K562 (cell line): ENCODE measurements around the gene FBN1. TPM values are rescaled to one million over a fixed set of nuclear protein-coding genes. Genes with fewer than 3 reads are reported as not detected.

Source experiments
- ATAC-seq: fragments of 200-7000 bp; cut with Tn5 transposase; 3 replicates; pipeline ENCODE4 v1.9.1; 2020; ENCODE audit warnings: moderate library complexity
- BruUV-seq: library from RNA; stranded (reverse); fragments of 400-500 nt; replicated peaks from 2 replicates; lab custom pipeline; 2021; lab: Mats Ljungman, UMichigan
- CTCF ChIA-PET: fragments of 300-600 bp; formaldehyde crosslinking; extraction: SDS; loops from one replicate; lab custom pipeline; 2021; ENCODE audit warnings: low intra/inter-chr PET ratio; lab: Yijun Ruan, JAX
- POLR2A ChIA-PET: fragments of 300-600, 350-650 bp; sonication (Branson Sonifier 250); formaldehyde crosslinking; extraction: SDS; loops from one replicate; lab custom pipeline; 2021; ENCODE audit warnings: antibody characterized with exemption, inconsistent platforms; lab: Yijun Ruan, JAX
- DNase-seq, 4 experiments: peaks; one replicate each; pipeline versions ENCODE4 v3.0.0 to v3.0.0-alpha.2; 2011 to 2018; ENCODE audit warnings: low spot score in 3 of 4, mixed read lengths in 3 of 4; ENCODE audit errors: extremely low read depth in 1 of 4
- FAIRE-seq: peaks from 2 replicates; lab custom pipeline; 2011; peaks lifted over from hg19 to GRCh38; lab: Jason Lieb, UNC
- H2AFZ ChIP-seq: 2 replicates; pipeline ENCODE4 v1.6.0; 2011; ENCODE audit warnings: low read depth, low read length, control low read depth, inconsistent platforms
- H3K27ac ChIP-seq: fragments of 200-600 bp; 3 replicates; pipeline ENCODE4 v1.8.0; 2011; ENCODE audit warnings: low read depth, mild to moderate bottlenecking, control low read depth, inconsistent platforms, low read length, moderate library complexity, mixed read lengths; ENCODE audit errors: extremely low read depth
- H3K27me3 ChIP-seq, 2 experiments: fragments of 300-600 bp in 1 of 2; 2 replicates in 1 of 2; 3 replicates in 1 of 2; pipeline versions ENCODE4 v1.6.0 to v1.8.0; 2011; ENCODE audit warnings: inconsistent platforms in 2 of 2, low read length in 2 of 2, mild to moderate bottlenecking in 1 of 2, mixed read lengths in 1 of 2, moderate library complexity in 1 of 2; ENCODE audit not compliant: control insufficient read depth in 2 of 2, insufficient read depth in 2 of 2
- H3K36me3 ChIP-seq: fragments of 300-600 bp; 3 replicates; pipeline ENCODE4 v1.8.0; 2011; ENCODE audit warnings: mild to moderate bottlenecking, low read length, inconsistent platforms; ENCODE audit not compliant: control insufficient read depth, insufficient read depth
- H3K4me1 ChIP-seq, 2 experiments: fragments of 200-600 bp in 1 of 2; replicated peaks in 1 of 2; 2 replicates in 1 of 2; 3 replicates in 1 of 2; pipeline versions ENCODE4 v1.5.1 to v1.8.0; 2011; ENCODE audit warnings: inconsistent platforms in 2 of 2, low read length in 2 of 2, mild to moderate bottlenecking in 1 of 2, mixed read lengths in 1 of 2, moderate library complexity in 1 of 2; ENCODE audit not compliant: control insufficient read depth in 2 of 2, insufficient read depth in 2 of 2
- H3K4me2 ChIP-seq: 2 replicates; pipeline ENCODE4 v1.6.1; 2011; ENCODE audit warnings: low read length, control low read depth, inconsistent platforms, mixed read lengths; ENCODE audit not compliant: insufficient read depth
- H3K4me3 ChIP-seq: fragments of 200-600 bp; sonication (generic), shearing (Covaris generic); 2 replicates; pipeline ENCODE4 v1.5.1; 2016; ENCODE audit warnings: control low read depth, inconsistent platforms
- H3K79me2 ChIP-seq: fragments of 200-600 bp; 3 replicates; pipeline ENCODE4 v1.8.0; 2011; ENCODE audit warnings: low read length, inconsistent platforms; ENCODE audit not compliant: control insufficient read depth, insufficient read depth
- H3K9ac ChIP-seq, 2 experiments: 2 replicates each; pipeline versions ENCODE4 v1.6.0 to v1.6.1; 2011; ENCODE audit warnings: low read depth in 2 of 2, low read length in 2 of 2, control low read depth in 1 of 2, inconsistent platforms in 1 of 2, mild to moderate bottlenecking in 1 of 2, mixed read lengths in 1 of 2; ENCODE audit not compliant: insufficient read depth in 1 of 2
- H3K9me1 ChIP-seq: one replicate; pipeline ENCODE4 v1.6.0; 2011; ENCODE audit warnings: inconsistent platforms, mild to moderate bottlenecking, low read length, moderate library complexity; ENCODE audit not compliant: control insufficient read depth, insufficient read depth
- H3K9me3 ChIP-seq: replicated peaks from 2 replicates; pipeline ENCODE4 v1.5.1; 2011; ENCODE audit warnings: low read depth, low read length, inconsistent platforms; ENCODE audit not compliant: control insufficient read depth, insufficient read depth
- H4K20me1 ChIP-seq: replicated peaks from 2 replicates; pipeline ENCODE4 v1.6.1; 2011; ENCODE audit warnings: low read length, inconsistent platforms, mixed read lengths; ENCODE audit not compliant: control insufficient read depth, insufficient read depth
- ATF6 ChIP-seq: sonication (generic); formaldehyde crosslinking; IDR thresholded peaks from 2 replicates; pipeline ENCODE4 v1.4.0; 2020; ENCODE audit warnings: mild to moderate bottlenecking, missing genetic modification reagents
- CHD4 ChIP-seq: fragments of 200-600 bp; sonication (generic); IDR thresholded peaks from 3 replicates; pipeline ENCODE4 v1.6.1; 2012; ENCODE audit warnings: low read depth, mild to moderate bottlenecking, mixed read lengths, low read length, inconsistent platforms; ENCODE audit not compliant: insufficient read depth, insufficient replicate concordance, poor library complexity, severe bottlenecking
- FOSL1 ChIP-seq: fragments of 200-800 bp; sonication (Bioruptor generic); conservative IDR thresholded peaks from 2 replicates; pipeline ENCODE4 v1.6.1; 2016; ENCODE audit warnings: missing genetic modification characterization, missing compliant biosample characterization
- NCOA1 ChIP-seq: fragments of 450-650 bp; IDR thresholded peaks from 2 replicates; pipeline ENCODE4 v1.6.1; 2016; ENCODE audit warnings: low read depth
- NR3C1 ChIP-seq: sonication (generic); formaldehyde crosslinking; IDR thresholded peaks from 2 replicates; pipeline ENCODE4 v1.8.1; 2022; ENCODE audit warnings: missing genetic modification reagents
- RBM15 ChIP-seq: fragments of 200-400 bp; formaldehyde crosslinking; IDR thresholded peaks from 2 replicates; pipeline ENCODE4 v1.6.1; 2018; ENCODE audit warnings: mild to moderate bottlenecking, low read length, moderate library complexity; ENCODE audit not compliant: insufficient read depth
- SETDB1 ChIP-seq: IDR thresholded peaks from one replicate; pipeline ENCODE4 v1.6.1; 2012; ENCODE audit warnings: low read length, control low read depth, inconsistent platforms
- SIRT6 ChIP-seq: IDR thresholded peaks from one replicate; pipeline ENCODE4 v1.6.1; 2012; ENCODE audit warnings: low read depth, mild to moderate bottlenecking, control low read depth, inconsistent platforms, low read length, moderate library complexity
- SIX5 ChIP-seq, 2 experiments: IDR thresholded peaks; 2 replicates each; pipeline ENCODE4 v1.6.1; 2011; ENCODE audit warnings: low read length in 2 of 2, borderline replicate concordance in 1 of 2, low read depth in 1 of 2, mild to moderate bottlenecking in 1 of 2, moderate library complexity in 1 of 2; ENCODE audit not compliant: insufficient read depth in 1 of 2
- SPI1 ChIP-seq: IDR thresholded peaks from 2 replicates; pipeline ENCODE4 v1.6.1; 2011; ENCODE audit warnings: low read depth, low read length, control low read depth, borderline replicate concordance
- TAF1 ChIP-seq: IDR thresholded peaks from 2 replicates; pipeline ENCODE4 v1.6.1; 2011; ENCODE audit warnings: mild to moderate bottlenecking, low read length, moderate library complexity; ENCODE audit not compliant: insufficient read depth, control insufficient read depth, severe bottlenecking; ENCODE audit errors: extremely low read depth
- U2AF1 ChIP-seq: fragments of 200-400 bp; formaldehyde crosslinking; optimal IDR thresholded peaks from 2 replicates; pipeline ENCODE3; 2017; ENCODE audit warnings: mild to moderate bottlenecking, low read depth, low read length, moderate library complexity
- ZNF133 ChIP-seq: fragments of 250-450 bp; sonication (Bioruptor Pico); IDR thresholded peaks from 2 replicates; pipeline ENCODE4 v1.4.0; 2020; ENCODE audit warnings: mild to moderate bottlenecking
- ZNF41 ChIP-seq: fragments of 250-450 bp; sonication (Bioruptor Pico); conservative IDR thresholded peaks from 2 replicates; pipeline ENCODE4 v1.4.0; 2020; ENCODE audit warnings: mild to moderate bottlenecking
- whole genome bisulfite sequencing: fragments of 100-300 bp; shearing (Covaris generic); methylation state at CpG from one replicate; pipeline ENCODE4 v1.1.6; 2016; ENCODE audit warnings: low coverage, mixed read lengths; ENCODE audit not compliant: insufficient coverage; ENCODE audit errors: missing lambda C conversion rate; 5-methylcytosine and 5-hydroxymethylcytosine counted together
- in situ Hi-C: fragments of 300-500 bp; cut with MboI; formaldehyde crosslinking; loops from 4 replicates; pipeline ENCODE4 v1.15.0; 2018; ENCODE audit warnings: inconsistent platforms, mixed read lengths
- intact Hi-C: fragments of 100-400 bp; cut with micrococcal nuclease; formaldehyde crosslinking; loops from 2 replicates; pipeline ENCODE4 v1.14.2; 2022
- polyA plus RNA-seq, 8 experiments: library from polyadenylated mRNA; depleted of rRNA in 4 of 8; stranded (reverse) in 5 of 8; unstranded in 3 of 8; fragments of >200 nt; fragmentation: Nextera tagmentation in 2 of 8; fragmentation: Illumina TruSeq in 1 of 8; extraction: Ambion mirVana in 2 of 8; extraction: Trizol in 1 of 8; gene quantifications; 2 replicates each; pipeline versions ENCODE4 v1.2.1 to v1.2.3, GENCODE V29; 2011 to 2014; ENCODE audit warnings: inconsistent platforms in 1 of 8, missing spikeins in 1 of 8
- total RNA-seq, 7 experiments: library from RNA; depleted of rRNA in 6 of 7; stranded (reverse); fragments of >200 nt in 6 of 7; fragmentation: Illumina TruSeq in 2 of 7; extraction: Trizol in 2 of 7; gene quantifications; 2 replicates each; pipeline versions ENCODE4 v1.2.1 to v1.2.3, GENCODE V29; 2011 to 2021; ENCODE audit warnings: low replicate concordance in 1 of 7

Gene FBN1
- total and polyA plus RNA-seq, 9 of the 15 experiments (the other 6 are each of a cell fraction or from before 2014, with no cell fraction given): 0.15 to 1.2 (median 0.60) TPM

- FAIRE-seq: no peak
- WGBS: 11% methylated on average over 1 of the region's 1 CpG
These were observed 74.7 kb downstream of the FBN1 start for GRCh38 chr15:48570822-48571221.

GRCh38 chr15:48569591-48570302 is 75.8 kb downstream of the FBN1 start:
- intact Hi-C loops: no loop called here
- Histone ChIP-seq H3K9me3 (no peaks in the 10 kb centered on the region), H4K20me1 (no peaks in the 10 kb centered on the region), H3K4me1 (no peaks in the 10 kb centered on the region; a peak in 1 of 5 replicates), H3K27me3 (no peaks in the 10 kb centered on the region), H3K36me3 (no peaks in the 10 kb centered on the region), H3K4me3 (no peak overlapping the region), H2AFZ (no peak overlapping the region), H3K79me2 (no peaks in the 10 kb centered on the region), H3K4me2 (no peak overlapping the region), H3K9me1 (no peaks in the 10 kb centered on the region), H3K9ac (no peak overlapping the region), H3K27ac (no peak overlapping the region)
- no peak for DNase-seq
- ChIA-PET POLR2A (no interaction called here), CTCF (no interaction called here)
- 9% methylated on average over 3 of the region's 3 CpGs for WGBS
- no peak for ATAC-seq
- no peak for FAIRE-seq
- in situ Hi-C loops: no loop called here
- no TSS peak for BruUV-seq
- TF ChIP-seq ATF6 (CRISPR knock-in tag) (no peak), TAF1 (no peak), ZNF133 (CRISPR knock-in tag) (no peak), NR3C1 (CRISPR knock-in tag) (no peak), ZNF41 (CRISPR knock-in tag) (no peak), SIX5 (IDR thresholded peaks at IDR 0.05; ENCODE audit: borderline replicate concordance in 1 of 2, insufficient read depth in 1 of 2, low read depth in 1 of 2, low read length in 2 of 2) (no peak), SIRT6 (no peak), SPI1 (no peak), SETDB1 (no peak)

More at GRCh38 chr15:48570822-48571221, 74.7 kb downstream of the FBN1 start:
- H2AFZ ChIP-seq: no peak overlapping the region
- no peak overlapping the region for H3K4me2 ChIP-seq
- no peaks in the 10 kb centered on the region for H3K9me1 ChIP-seq
- ATAC-seq: no peak
- BruUV-seq: no TSS peak
- H3K4me1 ChIP-seq: no peaks in the 10 kb centered on the region; a peak in 1 of 5 replicates
- intact Hi-C loops (no loop called here), in situ Hi-C loops (no loop called here)
- H3K4me3 ChIP-seq: no peak overlapping the region
- H3K9ac ChIP-seq: no peak overlapping the region
- POLR2A ChIA-PET: interaction anchor here (0.7 to 1.8 kb wide), 2 partner anchors 12 to 652 kb away, joined by 3 to 4 read pairs; no protein-coding TSS in a partner anchor
- no peaks in the 10 kb centered on the region for H3K9me3 ChIP-seq
- no peak for DNase-seq
- H3K36me3 ChIP-seq: no peaks in the 10 kb centered on the region
- no peaks in the 10 kb centered on the region for H3K27me3 ChIP-seq
- CTCF ChIA-PET: no interaction called here
- no peaks in the 10 kb centered on the region for H3K79me2 ChIP-seq
- no peaks in the 10 kb centered on the region for H4K20me1 ChIP-seq
- H3K27ac ChIP-seq: no peak overlapping the region
- no peak for TF ChIP-seq U2AF1
- TF ChIP-seq RBM15: no peak
- no peak for TF ChIP-seq CHD4
- TF ChIP-seq NCOA1: no peak
- no peak for TF ChIP-seq FOSL1 (tag)
